HG03159 (cell line): ENCODE results near the gene APOBEC3H.
A peak's percentile ranks its signal among the peaks of the same experiment; 100 is the strongest.

Source experiments
- ATAC-seq: cut with Tn5 transposase; IDR thresholded peaks from one replicate; pipeline ENCODE4 v1.9.1; 2021; ENCODE audit warnings: mild to moderate bottlenecking, moderate library complexity; ENCODE audit not compliant: unreplicated experiment

APOBEC3H gene

DNA sequence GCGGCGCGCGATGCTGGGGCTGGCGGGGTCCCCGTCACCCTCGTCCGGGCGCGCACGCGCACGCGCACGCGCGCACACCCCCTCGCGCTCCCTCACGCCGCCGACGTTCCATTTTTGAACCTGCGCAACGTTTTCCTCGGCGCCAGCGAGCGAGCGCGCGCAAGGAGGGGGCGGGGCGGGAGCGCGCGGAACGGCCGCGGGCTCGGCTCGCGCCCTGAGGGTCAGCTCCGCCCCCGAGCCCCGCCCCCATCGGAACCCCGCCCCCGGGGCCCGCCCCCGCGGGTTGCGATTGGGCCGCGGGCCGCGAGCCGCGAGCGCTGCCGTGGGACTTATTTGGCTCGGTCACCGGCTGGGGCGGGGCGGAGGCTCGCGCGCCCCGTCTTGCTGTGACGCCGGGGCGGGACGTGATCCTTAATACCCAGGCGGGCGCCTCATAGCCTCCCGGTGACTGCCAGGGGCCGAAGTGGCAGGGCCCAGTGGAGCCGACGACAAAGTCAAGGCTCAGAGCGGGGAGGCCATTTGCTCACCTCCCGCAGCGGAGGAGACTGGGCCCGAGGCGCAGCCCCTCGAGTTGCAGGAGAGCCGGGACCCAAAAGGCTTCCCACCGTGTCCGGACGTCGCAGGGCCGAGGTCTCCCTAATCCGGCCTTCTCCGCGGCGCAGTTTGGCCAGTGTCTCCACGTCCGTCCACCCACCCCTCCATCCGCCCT lies 55.6 kb downstream of the APOBEC3H start, which contains the start of gene CBX7:
CBX7 (minus strand) TSS at position 170 of the 709 bp plus-strand sequence. CDS start 236 bp downstream, outside the sequence.
- peak; percentile 69 for ATAC-seq

- ATAC-seq: no peak
Observed at GRCh38 chr22:39153220-39153717, 56.2 kb downstream of the APOBEC3H start.
